Stimulated activated naive B cell treated with anti-CD40 and anti-IgM and Interleukin-4, amounts not matched to agents 10 μg/mL and 1 μg/mL and 100 μg/mL, for 72 hours (primary cell): ENCODE results near the gene FXYD2.

ENCODE experiments used
- ATAC-seq, 2 donors: fragments of 150-1000 bp; cut with Tn5 transposase; replicated peaks; 2 replicates each; pipeline ENCODE4 v1.10.0; 2021; ENCODE audit warnings: moderate library complexity in 1 of 2
- DNase-seq: peaks from one replicate; pipeline ENCODE4 v3.0.0; 2021
- H3K27ac Mint-ChIP-seq: one replicate; pipeline ENCODE4 v1.8.0; 2022; ENCODE audit warnings: mild to moderate bottlenecking, mixed read lengths
- H3K27me3 Mint-ChIP-seq, 2 donors: one replicate each; pipeline ENCODE4 v1.8.0; 2022; ENCODE audit warnings: mixed read lengths in 2 of 2
- H3K36me3 Mint-ChIP-seq, 2 donors: one replicate each; pipeline ENCODE4 v1.8.0; 2022; ENCODE audit warnings: mixed read lengths in 2 of 2, mild to moderate bottlenecking in 1 of 2
- H3K4me1 Mint-ChIP-seq, 2 donors: one replicate each; pipeline ENCODE4 v1.8.0; 2022; ENCODE audit warnings: mixed read lengths in 2 of 2, mild to moderate bottlenecking in 1 of 2
- H3K4me3 Mint-ChIP-seq, 2 donors: one replicate each; pipeline ENCODE4 v1.8.0; 2022; ENCODE audit warnings: mild to moderate bottlenecking in 2 of 2, mixed read lengths in 2 of 2, moderate library complexity in 1 of 2
- H3K9me3 Mint-ChIP-seq, 2 donors: one replicate each; pipeline ENCODE4 v1.8.0; 2022; ENCODE audit warnings: mixed read lengths in 2 of 2, mild to moderate bottlenecking in 1 of 2

The FXYD2 gene

DNA sequence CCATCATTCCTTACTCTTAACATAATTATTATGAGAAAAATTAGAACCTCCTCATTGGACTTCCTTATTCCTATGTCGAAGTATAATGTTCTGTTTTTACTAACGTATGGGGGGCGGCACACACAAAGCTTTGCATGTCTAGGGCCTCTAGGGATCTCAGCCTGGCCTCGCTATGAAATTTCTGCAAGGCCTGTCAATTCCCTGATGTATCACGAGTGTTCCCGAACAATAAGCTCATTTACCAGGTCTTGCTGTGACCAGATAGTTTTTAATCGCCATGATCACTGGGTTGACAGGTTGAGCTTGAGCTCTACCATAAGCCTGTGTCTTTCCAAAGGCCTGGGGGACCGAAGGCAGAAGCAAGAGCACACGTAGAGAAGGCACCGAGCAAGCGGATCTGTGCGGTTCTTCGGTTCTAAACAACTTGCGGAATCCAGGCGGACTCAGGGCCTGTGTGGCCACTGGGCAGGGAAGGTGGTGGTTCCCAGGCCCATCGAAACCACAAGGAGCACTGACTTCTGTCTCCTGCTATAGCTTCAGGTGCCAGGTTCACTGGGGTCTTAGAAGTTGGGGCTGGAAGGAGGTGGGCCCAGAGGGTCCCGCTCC, 10.4 kb upstream of the FXYD2 start:
- Mint-ChIP-seq H3K27me3 (peaks cover 15 to 28% of the 10 kb centered on the region in 2 donors), H3K27ac (no peak overlapping the region), H3K4me3 (no peak overlapping the region), H3K9me3 (no peaks in the 10 kb centered on the region), H3K4me1 (peaks cover 25 to 32% of the 10 kb centered on the region in 2 donors), H3K36me3 (no peaks in the 10 kb centered on the region)
- DNase-seq = no peak
- ATAC-seq = no peak

DNA sequence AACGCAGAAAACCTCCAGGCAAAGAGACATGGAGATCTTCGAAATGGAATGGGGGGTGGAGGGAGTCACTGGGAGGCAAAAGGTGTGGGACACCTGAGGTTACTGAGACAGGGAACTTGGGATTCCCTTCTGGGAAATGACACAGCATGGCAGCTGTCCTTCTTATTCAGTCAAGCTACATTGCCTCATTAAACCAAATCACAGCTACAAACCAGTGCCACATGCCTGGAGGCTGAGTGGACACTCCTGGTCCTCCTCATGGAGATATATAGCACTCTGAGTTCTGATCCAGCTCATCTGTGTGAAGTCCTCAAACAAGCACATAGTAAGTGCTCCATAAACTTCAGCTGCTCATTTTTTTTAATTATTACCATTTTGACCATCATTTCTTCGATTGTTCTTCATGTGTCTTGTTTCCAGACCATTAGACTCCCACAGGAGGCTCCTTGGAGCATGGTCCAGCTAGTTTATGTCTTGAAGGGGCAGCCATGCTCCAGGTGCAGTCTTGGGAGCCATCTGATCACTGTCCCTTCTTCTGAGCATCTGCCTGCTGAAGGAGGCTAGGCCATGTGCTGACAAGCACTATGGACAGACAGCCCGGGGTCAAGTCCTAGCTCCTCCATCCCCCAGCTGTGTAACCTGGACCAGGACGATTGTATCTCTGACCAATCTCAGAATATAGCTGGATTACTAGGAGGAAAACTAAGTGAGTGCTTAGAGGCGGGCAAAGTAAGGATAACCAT, 9.7 kb upstream of the FXYD2 start:
- H3K4me1 Mint-ChIP-seq = peaks cover 28 to 39% of the 10 kb centered on the region in 2 donors
- peaks cover 15 to 28% of the 10 kb centered on the region in 2 donors for H3K27me3 Mint-ChIP-seq
- no peaks in the 10 kb centered on the region for H3K9me3 Mint-ChIP-seq
- H3K4me3 Mint-ChIP-seq = no peak overlapping the region
- no peak overlapping the region for H3K27ac Mint-ChIP-seq
- ATAC-seq (no peak), DNase-seq (no peak)
- no peaks in the 10 kb centered on the region for H3K36me3 Mint-ChIP-seq

DNA sequence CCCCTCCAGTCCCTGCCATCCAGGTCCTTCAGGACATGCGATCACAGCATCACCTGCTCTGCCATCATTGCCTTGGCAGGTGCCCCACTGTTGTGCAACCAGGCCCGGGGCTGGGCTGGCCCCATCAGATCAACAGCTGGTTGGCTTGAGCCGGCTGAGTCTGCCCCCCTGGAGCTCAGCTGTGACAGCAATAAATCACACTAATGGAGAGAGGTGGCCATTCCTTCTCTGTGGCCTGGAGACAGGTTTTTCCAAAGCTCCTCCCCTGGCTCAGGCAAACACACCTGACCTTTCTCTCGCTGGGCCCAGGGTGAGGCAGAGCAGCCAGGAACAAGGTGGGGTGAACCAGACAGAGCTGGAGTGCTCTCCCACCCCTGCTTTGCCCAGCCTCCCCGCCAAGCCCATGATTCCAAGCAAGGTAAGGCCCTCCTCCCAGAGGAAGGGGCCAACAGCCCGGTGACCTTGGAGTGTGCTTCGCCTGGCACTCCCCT, 8.9 kb upstream of the FXYD2 start:
- no peaks in the 10 kb centered on the region for H3K36me3 Mint-ChIP-seq
- ATAC-seq = no peak
- no peak overlapping the region for H3K4me3 Mint-ChIP-seq
- H3K27ac Mint-ChIP-seq = no peak overlapping the region
- H3K4me1 Mint-ChIP-seq = peaks cover 35 to 47% of the 10 kb centered on the region in 2 donors
- peaks cover 15 to 27% of the 10 kb centered on the region in 2 donors for H3K27me3 Mint-ChIP-seq
- no peaks in the 10 kb centered on the region for H3K9me3 Mint-ChIP-seq
- no peak for DNase-seq

DNA sequence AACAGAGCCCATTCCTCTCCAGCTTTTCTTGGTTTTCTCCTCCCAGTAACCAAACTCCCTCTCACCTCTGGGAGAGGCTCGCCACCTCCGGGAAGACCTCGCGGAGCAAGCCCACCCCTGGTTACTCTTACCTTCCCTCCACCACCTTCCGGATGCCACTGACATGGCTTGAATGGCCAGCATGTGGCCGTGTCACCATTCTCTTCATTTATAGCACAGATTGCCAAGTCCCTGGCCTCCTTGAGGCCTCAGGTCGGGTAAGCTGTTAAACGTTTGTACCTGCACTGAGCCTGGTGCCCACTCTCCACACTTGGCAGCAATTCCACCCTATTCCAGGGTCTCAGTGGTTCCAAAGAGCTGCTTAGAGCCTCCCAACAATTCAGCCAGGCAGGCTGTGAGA, 8.0 kb upstream of the FXYD2 start:
- peaks cover 17 to 19% of the 10 kb centered on the region in 2 donors for H3K27me3 Mint-ChIP-seq
- no peaks in the 10 kb centered on the region for H3K36me3 Mint-ChIP-seq
- H3K4me3 Mint-ChIP-seq = no peak overlapping the region
- H3K9me3 Mint-ChIP-seq = no peaks in the 10 kb centered on the region
- no peak for ATAC-seq
- DNase-seq = no peak
- H3K27ac Mint-ChIP-seq = no peak overlapping the region
- H3K4me1 Mint-ChIP-seq = peaks cover 43 to 56% of the 10 kb centered on the region in 2 donors

DNA sequence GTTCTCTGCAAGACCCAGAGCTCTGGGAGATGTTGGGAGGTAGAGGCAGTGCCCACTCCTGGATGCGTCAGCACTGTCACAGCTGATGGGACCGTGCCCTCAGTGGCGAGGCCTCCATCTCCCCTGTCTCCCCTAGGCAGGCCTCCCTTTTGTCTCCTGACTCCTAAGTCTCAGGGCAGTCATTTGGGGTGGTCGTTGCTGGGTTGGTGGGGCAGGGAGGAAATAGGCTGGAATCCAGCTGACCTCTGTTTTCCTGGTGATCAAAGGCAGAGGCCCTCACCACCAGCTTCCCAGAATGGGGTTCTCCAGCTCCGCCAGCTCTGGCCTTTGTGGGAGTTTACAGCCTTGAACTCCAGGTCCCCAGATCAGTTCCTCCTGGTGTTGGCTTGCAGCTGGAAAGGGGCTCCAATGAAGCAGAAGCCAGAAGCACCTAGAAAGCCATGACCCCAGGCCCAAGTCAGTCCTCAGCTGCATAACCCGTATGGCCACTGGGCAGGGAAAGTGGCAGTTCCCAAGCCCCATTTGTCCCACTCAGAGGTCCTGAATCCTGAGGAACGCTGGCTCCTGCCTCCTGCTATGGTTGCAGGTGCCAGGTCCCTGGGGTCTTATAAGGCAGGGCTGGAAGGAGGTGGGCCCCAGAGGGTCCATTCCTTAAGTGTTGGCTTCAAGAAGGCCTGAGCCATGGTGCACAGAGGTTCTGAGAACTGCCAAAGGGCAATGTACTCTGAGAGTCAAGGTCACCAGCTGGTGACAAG, 7.3 kb upstream of the FXYD2 start:
- no peak for ATAC-seq
- no peak for DNase-seq
- Mint-ChIP-seq H3K9me3 (no peaks in the 10 kb centered on the region), H3K4me1 (peaks cover 44 to 59% of the 10 kb centered on the region in 2 donors), H3K27ac (no peak overlapping the region), H3K4me3 (no peak overlapping the region), H3K27me3 (peaks cover 11 to 13% of the 10 kb centered on the region in 2 donors), H3K36me3 (no peaks in the 10 kb centered on the region)

DNA sequence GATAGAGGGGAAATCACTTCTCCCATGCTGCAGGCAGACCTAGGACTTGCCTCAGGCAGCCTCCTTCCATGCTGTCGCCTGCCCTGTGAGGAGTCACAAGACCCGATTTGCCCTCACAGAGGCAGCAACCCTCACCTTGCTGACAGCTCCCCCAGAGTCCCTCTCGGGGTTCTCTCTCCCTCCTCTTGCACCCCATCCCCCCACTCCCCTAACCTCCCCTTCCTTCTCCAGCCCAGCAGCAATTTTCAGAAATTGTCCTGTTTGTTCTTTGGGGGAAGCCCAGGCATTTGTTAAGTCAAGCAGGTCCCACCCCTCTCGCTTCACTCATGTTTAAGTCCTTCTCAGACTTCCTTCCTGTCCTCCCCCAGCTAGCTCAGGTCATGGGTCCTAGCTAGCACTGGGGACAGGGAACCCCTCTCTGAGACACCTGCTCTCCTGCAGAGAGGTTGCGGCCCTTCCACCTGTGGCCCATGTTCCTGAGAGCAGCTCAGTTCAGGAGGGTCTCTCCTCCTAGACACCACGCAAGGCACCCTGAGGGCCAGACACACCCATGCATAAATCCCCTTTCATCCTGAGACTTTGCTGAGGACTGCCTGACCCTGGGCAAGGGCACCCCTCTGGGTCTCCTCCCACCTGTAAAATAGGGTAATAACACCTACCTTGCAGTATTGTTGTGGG, 6.3 kb upstream of the FXYD2 start:
- Mint-ChIP-seq H3K4me3 (peak overlapping the region in 1 of 2 donors; percentile 55), H3K9me3 (no peaks in the 10 kb centered on the region), H3K4me1 (peaks cover 46 to 59% of the 10 kb centered on the region in 2 donors), H3K27me3 (peaks cover 5 to 8% of the 10 kb centered on the region in 2 donors), H3K36me3 (no peaks in the 10 kb centered on the region), H3K27ac (peak overlapping the region; percentile 82)
- no peak for DNase-seq
- no peak for ATAC-seq

DNA sequence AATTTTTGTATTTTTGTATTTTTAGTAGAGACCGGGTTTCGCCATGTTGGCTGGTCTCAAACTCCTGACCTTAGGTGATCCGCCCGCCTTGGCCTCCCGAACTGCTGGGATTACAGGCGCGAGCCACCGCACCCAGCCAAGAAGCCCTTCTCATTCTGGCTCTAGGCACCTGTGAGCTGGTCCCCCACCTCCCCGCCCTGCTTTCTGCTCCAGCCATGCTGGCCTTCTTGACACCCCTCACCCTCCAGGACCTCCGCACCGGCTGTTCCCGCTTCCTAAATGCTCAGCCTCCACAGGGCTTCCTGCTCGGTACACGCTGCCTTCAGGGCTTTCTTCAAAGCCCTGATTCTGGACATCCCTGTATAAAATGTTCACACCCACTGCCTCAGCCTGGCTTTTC, 5.5 kb upstream of the FXYD2 start:
- peaks cover 12 to 16% of the 10 kb centered on the region in 2 donors for H3K27me3 Mint-ChIP-seq
- no peak for DNase-seq
- no peaks in the 10 kb centered on the region for H3K9me3 Mint-ChIP-seq
- H3K27ac Mint-ChIP-seq = peak overlapping the region; percentile 79
- no peaks in the 10 kb centered on the region for H3K36me3 Mint-ChIP-seq
- peaks cover 49 to 63% of the 10 kb centered on the region in 2 donors for H3K4me1 Mint-ChIP-seq
- no peak for ATAC-seq
- H3K4me3 Mint-ChIP-seq = peak overlapping the region in 1 of 2 donors; percentile 55

DNA sequence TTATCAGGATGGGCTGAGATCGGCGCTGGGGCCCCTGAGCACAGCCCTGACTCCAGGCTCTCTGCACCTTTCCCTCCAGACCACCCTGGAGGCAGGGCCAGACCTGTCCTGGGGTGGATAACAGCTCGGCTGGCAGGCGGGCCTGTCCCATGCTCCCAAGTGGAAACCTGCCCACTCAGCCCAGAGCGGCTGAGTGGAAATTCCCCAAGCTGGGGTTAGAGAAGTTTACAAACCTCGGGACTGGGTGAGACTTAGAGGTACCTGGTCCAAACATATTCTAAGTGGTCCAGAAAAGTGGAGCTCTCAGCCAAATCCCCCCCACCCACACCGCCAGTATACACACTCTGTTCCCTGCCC, 4.8 kb upstream of the FXYD2 start:
- peak overlapping the region; percentile 93 for H3K27ac Mint-ChIP-seq

DNA sequence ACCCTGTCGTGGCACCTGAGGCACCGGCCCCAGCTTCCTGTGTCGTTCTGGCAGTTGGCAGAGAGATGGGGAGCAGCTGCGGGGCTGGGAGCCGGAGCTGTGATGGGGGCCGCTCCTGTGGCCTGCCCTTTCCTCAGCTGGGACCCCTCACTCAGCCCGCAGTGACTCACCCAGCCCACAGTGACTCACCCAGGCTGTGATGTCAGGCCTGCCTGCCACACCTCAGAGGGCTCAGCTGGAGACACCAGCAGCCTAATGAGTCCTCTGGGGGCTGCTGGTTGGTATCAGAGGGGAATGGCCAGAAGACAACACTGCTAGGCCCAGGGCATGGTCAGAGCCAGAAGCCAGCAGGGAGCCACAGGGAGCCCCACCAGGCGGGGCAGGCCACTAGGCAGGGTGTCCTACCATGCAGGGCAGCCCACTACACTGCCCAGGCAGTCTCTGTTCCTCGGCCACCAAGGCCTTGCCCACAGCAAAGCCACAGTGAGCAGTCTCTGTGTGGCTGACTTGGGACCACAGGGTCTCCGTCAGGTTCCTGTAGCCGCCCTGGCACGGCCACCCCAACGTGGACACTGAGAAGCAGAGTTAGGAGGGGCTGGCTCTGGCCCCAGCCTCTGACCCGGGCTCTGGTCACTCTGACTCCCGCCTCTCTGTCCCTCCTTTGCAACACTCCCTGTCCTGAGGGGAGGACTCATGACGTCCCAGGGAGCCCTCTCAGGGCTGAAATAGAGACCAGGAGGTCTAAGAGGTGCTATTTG, 4.2 kb upstream of the FXYD2 start:
- ATAC-seq (peak; percentile 96), DNase-seq (peak; percentile 81)
- H3K4me3 Mint-ChIP-seq = peak overlapping the region; percentile 57 to 69
- peaks cover 21 to 28% of the 10 kb centered on the region in 2 donors for H3K27me3 Mint-ChIP-seq
- H3K36me3 Mint-ChIP-seq = no peaks in the 10 kb centered on the region
- no peaks in the 10 kb centered on the region for H3K9me3 Mint-ChIP-seq
- peak overlapping the region; percentile 93 for H3K27ac Mint-ChIP-seq
- H3K4me1 Mint-ChIP-seq = peaks cover 49 to 69% of the 10 kb centered on the region in 2 donors

More for the DNA sequence above, 4.8 kb upstream of the FXYD2 start:
- ATAC-seq (peak; percentile 8 to 14), DNase-seq (no peak)
- no peaks in the 10 kb centered on the region for H3K36me3 Mint-ChIP-seq
- H3K4me3 Mint-ChIP-seq = peak overlapping the region; percentile 41 to 65
- peaks cover 18 to 22% of the 10 kb centered on the region in 2 donors for H3K27me3 Mint-ChIP-seq
- H3K4me1 Mint-ChIP-seq = peaks cover 45 to 67% of the 10 kb centered on the region in 2 donors
- H3K9me3 Mint-ChIP-seq = no peaks in the 10 kb centered on the region

DNA sequence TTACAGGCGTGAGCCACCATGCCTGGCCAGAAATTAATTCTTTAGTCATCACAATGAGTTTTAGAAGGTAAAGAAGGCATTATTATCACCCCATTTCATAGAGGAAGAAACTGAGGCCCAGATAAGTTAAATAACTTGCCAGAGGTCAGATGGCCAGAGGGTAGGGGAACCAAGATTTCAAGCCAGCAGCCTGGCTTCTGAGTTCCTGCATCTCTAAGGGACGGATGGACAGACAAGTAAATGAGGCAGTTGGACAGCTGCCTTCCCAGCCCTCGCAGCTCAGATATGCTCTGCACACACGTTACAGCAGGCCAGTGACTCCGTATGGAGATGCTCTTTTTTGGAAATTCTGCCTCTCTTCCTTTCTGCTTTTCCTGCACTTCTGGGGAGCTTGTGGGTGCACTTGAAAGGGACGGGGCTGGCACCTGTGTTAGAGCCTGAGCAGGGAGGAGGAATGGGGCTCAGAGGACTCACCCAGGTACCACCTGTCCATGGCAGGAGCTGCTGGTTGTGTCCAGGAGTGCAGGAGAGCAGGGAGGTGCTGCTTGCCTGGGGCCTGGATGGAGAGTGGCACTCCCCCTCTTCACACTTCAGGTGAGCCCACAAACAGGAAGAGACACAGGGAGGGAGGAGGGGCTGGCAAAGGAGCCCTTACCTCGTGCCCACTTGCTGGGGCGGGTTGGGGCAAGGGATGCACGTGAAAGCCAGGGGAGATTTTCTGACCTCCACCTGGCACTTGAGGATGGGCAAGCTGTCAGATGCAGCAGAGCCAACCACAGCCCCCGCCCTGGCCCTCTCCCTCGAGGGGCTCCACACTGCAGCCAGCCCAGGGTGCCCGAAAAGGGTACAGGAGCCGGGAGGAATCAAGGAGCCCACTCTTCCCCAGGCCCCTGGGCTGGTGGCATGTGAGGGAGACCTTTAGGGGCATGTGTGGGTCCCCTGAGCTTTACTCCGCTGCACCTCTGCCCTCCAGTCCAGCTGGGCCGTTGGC, 3.3 kb upstream of the FXYD2 start:
- peaks cover 53 to 76% of the 10 kb centered on the region in 2 donors for H3K4me1 Mint-ChIP-seq
- no peak for DNase-seq
- H3K27me3 Mint-ChIP-seq = peaks cover 25 to 33% of the 10 kb centered on the region in 2 donors
- no peaks in the 10 kb centered on the region for H3K9me3 Mint-ChIP-seq
- peak overlapping the region; percentile 93 for H3K27ac Mint-ChIP-seq
- ATAC-seq = peak; percentile 8 to 13
- H3K4me3 Mint-ChIP-seq = peak overlapping the region; percentile 66 to 69
- no peaks in the 10 kb centered on the region for H3K36me3 Mint-ChIP-seq

DNA sequence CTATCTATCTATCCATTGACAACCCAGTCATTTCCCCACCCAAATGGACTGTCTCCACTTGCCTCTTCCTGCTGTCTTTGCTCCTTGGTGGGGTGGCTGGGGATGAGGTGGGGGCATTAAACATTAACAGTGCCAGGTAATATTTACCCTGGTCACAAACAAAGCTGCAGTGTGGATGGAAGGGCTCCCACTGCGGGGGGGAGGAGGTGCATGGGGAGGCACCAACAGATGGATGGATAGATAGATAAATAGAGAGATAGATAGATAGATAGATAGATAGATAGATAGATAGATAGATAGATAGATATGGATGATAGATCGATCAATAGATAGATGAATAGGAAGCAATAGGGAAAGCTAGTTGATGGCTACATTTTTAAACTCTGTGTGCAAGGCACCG, 2.3 kb upstream of the FXYD2 start:
- Mint-ChIP-seq H3K4me3 (no peak overlapping the region), H3K4me1 (peaks cover 55 to 80% of the 10 kb centered on the region in 2 donors), H3K9me3 (no peaks in the 10 kb centered on the region), H3K27me3 (peaks cover 25 to 33% of the 10 kb centered on the region in 2 donors), H3K27ac (no peak overlapping the region), H3K36me3 (peaks cover 0 to 2% of the 10 kb centered on the region in 2 donors)
- ATAC-seq = no peak
- DNase-seq = no peak

DNA sequence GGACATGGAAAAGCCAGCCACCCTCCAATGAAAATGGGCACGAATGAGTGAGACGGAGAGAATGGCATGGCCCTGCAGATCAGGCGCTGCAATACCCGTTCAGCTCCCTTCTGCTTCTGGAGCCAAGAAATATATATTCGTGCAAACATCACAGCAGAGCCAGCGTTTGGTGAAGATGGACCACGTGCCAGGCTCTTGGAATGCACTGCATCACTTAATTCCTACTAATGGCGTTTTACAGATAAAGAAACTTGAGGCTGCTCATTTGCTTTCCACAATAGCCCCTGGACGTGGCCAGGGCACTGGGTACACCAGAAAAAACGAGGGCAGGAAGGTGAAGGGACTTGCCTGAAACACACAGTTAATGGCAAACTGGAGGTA, 1.6 kb upstream of the FXYD2 start:
- H3K27me3 Mint-ChIP-seq = peaks cover 25 to 33% of the 10 kb centered on the region in 2 donors

More for the DNA sequence above, 1.6 kb upstream of the FXYD2 start:
- no peak for DNase-seq
- ATAC-seq = no peak
- no peak overlapping the region for H3K27ac Mint-ChIP-seq
- no peak overlapping the region for H3K4me3 Mint-ChIP-seq
- H3K36me3 Mint-ChIP-seq = peaks cover 0 to 2% of the 10 kb centered on the region in 2 donors
- H3K9me3 Mint-ChIP-seq = no peaks in the 10 kb centered on the region
- peaks cover 56 to 77% of the 10 kb centered on the region in 2 donors for H3K4me1 Mint-ChIP-seq
